ENCODE results near the gene RELT. TPM values are rescaled to one million over a fixed set of nuclear protein-coding genes. Genes with fewer than 3 reads are reported as not detected.

Gene RELT
- total RNA-seq, 6 donors from 2014 or later = 4.9 to 27.0 (median 19.2) TPM

DNA sequence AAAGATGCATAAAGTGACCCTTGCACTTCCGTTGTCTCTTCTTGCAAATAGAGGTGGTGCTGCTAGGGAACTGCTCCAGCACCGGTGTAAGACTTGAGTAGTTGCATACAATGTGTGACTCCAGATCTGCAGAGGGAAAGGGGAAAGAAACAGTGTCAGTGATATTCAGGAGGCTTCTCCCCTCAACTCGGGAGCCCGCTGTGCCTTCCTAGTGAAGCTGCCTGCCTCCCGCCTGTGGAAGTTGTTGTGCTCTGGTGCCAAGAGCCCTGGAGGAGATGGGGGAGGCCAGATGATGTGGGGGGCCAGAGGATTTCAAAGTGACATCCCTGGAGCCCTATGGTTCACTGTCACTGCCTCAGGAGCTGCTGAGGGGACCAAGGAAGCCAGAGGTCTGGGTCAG, 30.4 kb downstream of the RELT start:
- Histone ChIP-seq H3K27ac (no peak overlapping the region), H3K36me3 (peaks cover 0 to 38% (median 13%) of the 10 kb centered on the region in 4 donors), H3K4me3 (no peak overlapping the region), H3K9me3 (no peaks in the 10 kb centered on the region), H3K27me3 (no peaks in the 10 kb centered on the region), H3K4me1 (no peaks in the 10 kb centered on the region)
- no peak for ATAC-seq (ENCODE audit: low FRiP score in 2 of 2)
- DNase-seq = no peak
- no peak for TF ChIP-seq POLR2AphosphoS5 (IDR thresholded peaks at IDR 0.05)
- no peak for TF ChIP-seq POLR2A (IDR thresholded peaks at IDR 0.05)
- no peak for TF ChIP-seq EP300 (IDR thresholded peaks at IDR 0.05)
- TF ChIP-seq, protein P1, sequence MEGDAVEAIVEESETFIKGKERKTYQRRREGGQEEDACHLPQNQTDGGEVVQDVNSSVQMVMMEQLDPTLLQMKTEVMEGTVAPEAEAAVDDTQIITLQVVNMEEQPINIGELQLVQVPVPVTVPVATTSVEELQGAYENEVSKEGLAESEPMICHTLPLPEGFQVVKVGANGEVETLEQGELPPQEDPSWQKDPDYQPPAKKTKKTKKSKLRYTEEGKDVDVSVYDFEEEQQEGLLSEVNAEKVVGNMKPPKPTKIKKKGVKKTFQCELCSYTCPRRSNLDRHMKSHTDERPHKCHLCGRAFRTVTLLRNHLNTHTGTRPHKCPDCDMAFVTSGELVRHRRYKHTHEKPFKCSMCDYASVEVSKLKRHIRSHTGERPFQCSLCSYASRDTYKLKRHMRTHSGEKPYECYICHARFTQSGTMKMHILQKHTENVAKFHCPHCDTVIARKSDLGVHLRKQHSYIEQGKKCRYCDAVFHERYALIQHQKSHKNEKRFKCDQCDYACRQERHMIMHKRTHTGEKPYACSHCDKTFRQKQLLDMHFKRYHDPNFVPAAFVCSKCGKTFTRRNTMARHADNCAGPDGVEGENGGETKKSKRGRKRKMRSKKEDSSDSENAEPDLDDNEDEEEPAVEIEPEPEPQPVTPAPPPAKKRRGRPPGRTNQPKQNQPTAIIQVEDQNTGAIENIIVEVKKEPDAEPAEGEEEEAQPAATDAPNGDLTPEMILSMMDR (IDR thresholded peaks at IDR 0.05) = no peak
- WGBS, 2 donors = 93 to 94% methylated on average over 5 of the region's 5 CpGs

DNA sequence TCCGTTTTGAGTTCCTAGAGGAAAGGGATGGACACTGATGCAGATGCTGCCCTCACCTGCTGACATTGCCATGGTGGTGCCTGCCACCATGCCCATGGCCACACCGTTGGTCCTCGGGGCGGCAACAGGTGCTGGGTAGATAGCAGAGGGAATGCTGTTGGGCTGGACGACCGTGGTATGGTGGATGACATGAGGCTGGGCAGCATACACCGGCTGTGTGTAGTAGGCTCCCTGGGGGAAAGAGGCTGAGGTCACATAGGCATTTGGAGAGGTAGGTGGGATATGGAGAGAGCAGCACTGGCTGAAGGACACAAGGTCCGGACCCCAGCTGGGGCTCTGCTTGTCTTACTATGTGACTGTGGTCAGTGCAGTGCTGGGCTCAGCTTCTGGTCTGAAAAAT, 33.2 kb downstream of the RELT start:
- DNase-seq = no peak
- no peaks in the 10 kb centered on the region for H3K9me3 ChIP-seq
- no peak overlapping the region for H3K4me3 ChIP-seq
- no peaks in the 10 kb centered on the region for H3K27me3 ChIP-seq
- H3K27ac ChIP-seq = no peak overlapping the region
- ATAC-seq (ENCODE audit: low FRiP score in 2 of 2) = no peak
- peaks cover 0 to 38% (median 13%) of the 10 kb centered on the region in 4 donors for H3K36me3 ChIP-seq
- peaks cover 0 to 7% (median 1%) of the 10 kb centered on the region in 4 donors for H3K4me1 ChIP-seq
- 97 to 98% methylated on average over 8 of the region's 8 CpGs for WGBS, 2 donors
- TF ChIP-seq EP300 (IDR thresholded peaks at IDR 0.05) = no peak
- TF ChIP-seq POLR2AphosphoS5 (IDR thresholded peaks at IDR 0.05) = no peak
- TF ChIP-seq POLR2A (IDR thresholded peaks at IDR 0.05) = no peak
- TF ChIP-seq, protein P1 (IDR thresholded peaks at IDR 0.05) = no peak

DNA sequence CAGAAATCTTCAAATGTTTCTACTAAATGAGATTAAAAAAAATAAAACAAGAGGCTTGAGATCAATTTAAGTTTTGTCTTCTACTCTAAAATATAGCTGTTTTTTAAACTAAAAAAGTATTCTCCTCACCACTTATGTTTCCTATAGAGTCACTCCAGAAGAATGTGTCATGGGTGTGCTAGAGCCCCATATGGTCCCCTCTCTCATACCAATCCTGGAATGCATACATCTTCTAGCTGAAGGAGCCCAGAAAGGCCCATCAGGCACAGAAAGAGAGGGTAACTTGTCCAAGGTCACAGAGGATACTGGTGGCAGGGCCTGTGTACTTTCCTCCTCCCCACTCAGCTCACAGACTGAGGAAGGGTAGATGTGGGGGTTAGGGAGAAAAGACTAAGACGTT, 34.4 kb downstream of the RELT start:
- DNase-seq = no peak
- TF ChIP-seq POLR2AphosphoS5 (IDR thresholded peaks at IDR 0.05) (no peak), POLR2A (IDR thresholded peaks at IDR 0.05) (no peak), EP300 (IDR thresholded peaks at IDR 0.05) (no peak)
- TF ChIP-seq, protein P1 (IDR thresholded peaks at IDR 0.05) = no peak
- WGBS, 2 donors = 75 to 95% methylated on average over 1 of the region's 1 CpG
- no peak for ATAC-seq (ENCODE audit: low FRiP score in 2 of 2)
- peaks cover 0 to 11% (median 7%) of the 10 kb centered on the region in 4 donors for H3K4me1 ChIP-seq
- no peak overlapping the region for H3K4me3 ChIP-seq
- no peak overlapping the region for H3K27ac ChIP-seq
- no peaks in the 10 kb centered on the region for H3K9me3 ChIP-seq
- H3K36me3 ChIP-seq = peaks cover 0 to 34% (median 11%) of the 10 kb centered on the region in 4 donors
- no peaks in the 10 kb centered on the region for H3K27me3 ChIP-seq

DNA sequence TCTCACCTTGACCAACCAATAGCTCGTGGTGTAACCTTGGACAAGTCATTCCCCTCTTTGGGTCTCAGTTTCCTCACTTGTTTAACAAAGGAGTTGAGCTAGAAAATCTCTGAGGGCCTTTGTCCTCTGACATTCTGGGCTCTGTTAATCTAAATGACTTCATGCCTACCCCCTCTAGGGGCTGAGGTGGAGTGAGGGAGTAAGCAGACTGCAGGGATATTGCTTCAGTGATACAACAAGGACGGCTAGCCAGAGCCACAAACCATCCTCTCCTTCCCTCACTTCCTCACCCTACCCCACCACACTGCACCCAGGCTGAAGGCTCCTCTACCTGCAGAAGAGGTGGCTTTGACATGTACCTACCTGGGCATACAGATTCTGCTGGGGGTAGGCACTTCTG, 34.8 kb downstream of the RELT start:
- TF ChIP-seq POLR2A (IDR thresholded peaks at IDR 0.05) = no peak
- TF ChIP-seq POLR2AphosphoS5 (IDR thresholded peaks at IDR 0.05) = no peak
- TF ChIP-seq, protein P1 (IDR thresholded peaks at IDR 0.05) = no peak
- no peak for TF ChIP-seq EP300 (IDR thresholded peaks at IDR 0.05)
- 71 to 91% methylated on average over 2 of the region's 2 CpGs for WGBS, 2 donors
- peaks cover 0 to 32% (median 9%) of the 10 kb centered on the region in 4 donors for H3K36me3 ChIP-seq
- ATAC-seq (ENCODE audit: low FRiP score in 2 of 2) (no peak), DNase-seq (no peak)
- H3K9me3 ChIP-seq = no peaks in the 10 kb centered on the region
- no peak overlapping the region for H3K27ac ChIP-seq
- H3K27me3 ChIP-seq = no peaks in the 10 kb centered on the region
- H3K4me3 ChIP-seq = no peak overlapping the region
- peaks cover 0 to 11% (median 9%) of the 10 kb centered on the region in 4 donors for H3K4me1 ChIP-seq

DNA sequence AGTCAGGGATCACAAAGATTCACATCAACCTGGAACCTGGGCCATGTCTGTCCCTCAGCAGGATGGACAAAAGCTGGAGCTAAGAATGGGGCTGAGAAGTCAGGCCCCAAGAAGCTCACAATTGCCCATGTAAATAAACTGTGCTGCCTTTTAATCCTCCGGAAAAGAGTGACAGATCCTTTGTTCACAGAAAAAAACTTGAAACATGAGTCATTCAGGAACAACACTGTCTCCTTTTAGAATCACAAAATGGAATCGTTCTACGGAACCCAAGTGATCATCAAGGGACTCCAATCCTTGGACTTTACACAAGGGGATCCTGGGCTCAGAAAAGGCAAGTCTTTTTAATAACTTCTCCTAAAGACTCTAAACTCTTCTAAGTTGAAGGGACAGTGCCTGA, 36.1 kb downstream of the RELT start:
- Histone ChIP-seq H3K27ac (no peak overlapping the region), H3K4me3 (no peak overlapping the region), H3K36me3 (peaks cover 0 to 23% (median 8%) of the 10 kb centered on the region in 4 donors), H3K27me3 (no peaks in the 10 kb centered on the region), H3K4me1 (peaks cover 0 to 11% (median 9%) of the 10 kb centered on the region in 4 donors), H3K9me3 (no peaks in the 10 kb centered on the region)
- TF ChIP-seq POLR2A (IDR thresholded peaks at IDR 0.05) (no peak), EP300 (IDR thresholded peaks at IDR 0.05) (no peak), POLR2AphosphoS5 (IDR thresholded peaks at IDR 0.05) (no peak)
- TF ChIP-seq, protein P1 (IDR thresholded peaks at IDR 0.05) = no peak
- ATAC-seq (ENCODE audit: low FRiP score in 2 of 2) (no peak), DNase-seq (no peak)
- 66 to 68% methylated on average over 3 of the region's 3 CpGs for WGBS, 2 donors

Data from upper lobe of left lung (tissue), 6 donors.